Adrenal gland (tissue), 5 donors: ENCODE data around the gene EHD1.

Experiments used
- POLR2A ChIP-seq, 2 donors: fragments of 450-650 bp; IDR thresholded peaks; one replicate each; pipeline ENCODE4 v1.6.1; 2017; ENCODE audit warnings: antibody characterized with exemption in 2 of 2, mild to moderate bottlenecking in 2 of 2, moderate library complexity in 1 of 2
- TF ChIP-seq, protein P1 (sequence below), 6 experiments: fragments of 450-650 bp in 4 of 6; fragments of 200-600 bp in 2 of 6; sonication (generic) in 1 of 6; IDR thresholded peaks; 1 replicate in 5 of 6; 2 replicates in 1 of 6; pipeline versions ENCODE4 v1.5.1 to v1.8.0; 2016 to 2021; ENCODE audit warnings: antibody characterized with exemption in 6 of 6, mild to moderate bottlenecking in 2 of 6, moderate library complexity in 1 of 6
- donor health status: DM: no; HTN: no; CAD: no.

DNA sequence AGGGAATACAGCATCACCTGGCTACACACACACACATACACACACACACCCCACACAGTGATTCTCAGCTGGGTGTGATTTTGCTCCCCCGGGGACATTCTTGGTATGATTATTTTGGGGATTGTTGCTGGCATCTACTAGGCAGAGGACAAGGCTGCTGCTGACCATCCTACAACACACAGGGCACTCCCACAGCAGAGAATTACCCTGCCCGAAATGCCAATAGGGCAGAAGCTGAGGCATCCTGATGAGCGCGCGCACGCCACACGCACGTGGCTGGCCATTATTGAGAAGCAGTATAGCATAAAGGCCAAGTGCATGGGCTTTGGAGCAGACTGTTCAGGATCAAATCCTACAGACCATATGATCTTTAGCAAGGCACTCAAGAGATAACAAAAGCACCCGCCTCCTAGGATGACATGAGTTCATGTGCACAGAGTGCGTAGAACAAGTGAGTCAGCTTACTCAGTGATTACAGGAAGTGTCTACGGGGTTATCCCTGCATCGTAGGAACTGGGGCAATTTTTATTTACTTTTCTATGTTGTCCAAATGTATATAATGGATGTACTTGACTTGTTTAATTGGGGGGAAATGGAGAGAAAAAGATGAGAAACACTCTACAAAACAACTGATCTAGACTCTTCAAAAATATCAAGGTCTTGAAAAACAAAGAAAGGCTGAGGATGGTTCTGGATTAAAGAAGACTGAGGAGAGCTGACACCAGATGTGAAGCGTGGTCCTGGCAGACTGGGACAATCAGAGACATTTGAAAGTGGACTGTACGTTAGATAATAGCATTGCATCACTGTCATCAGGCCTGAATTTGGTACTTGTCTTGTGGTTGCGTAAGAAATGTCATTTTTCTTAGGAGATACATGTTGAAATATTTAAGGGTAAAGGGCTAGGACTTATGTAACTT is 7.2 kb upstream of the EHD1 start:
- TF ChIP-seq POLR2A (IDR thresholded peaks at IDR 0.05): no peak
- TF ChIP-seq, protein P1, sequence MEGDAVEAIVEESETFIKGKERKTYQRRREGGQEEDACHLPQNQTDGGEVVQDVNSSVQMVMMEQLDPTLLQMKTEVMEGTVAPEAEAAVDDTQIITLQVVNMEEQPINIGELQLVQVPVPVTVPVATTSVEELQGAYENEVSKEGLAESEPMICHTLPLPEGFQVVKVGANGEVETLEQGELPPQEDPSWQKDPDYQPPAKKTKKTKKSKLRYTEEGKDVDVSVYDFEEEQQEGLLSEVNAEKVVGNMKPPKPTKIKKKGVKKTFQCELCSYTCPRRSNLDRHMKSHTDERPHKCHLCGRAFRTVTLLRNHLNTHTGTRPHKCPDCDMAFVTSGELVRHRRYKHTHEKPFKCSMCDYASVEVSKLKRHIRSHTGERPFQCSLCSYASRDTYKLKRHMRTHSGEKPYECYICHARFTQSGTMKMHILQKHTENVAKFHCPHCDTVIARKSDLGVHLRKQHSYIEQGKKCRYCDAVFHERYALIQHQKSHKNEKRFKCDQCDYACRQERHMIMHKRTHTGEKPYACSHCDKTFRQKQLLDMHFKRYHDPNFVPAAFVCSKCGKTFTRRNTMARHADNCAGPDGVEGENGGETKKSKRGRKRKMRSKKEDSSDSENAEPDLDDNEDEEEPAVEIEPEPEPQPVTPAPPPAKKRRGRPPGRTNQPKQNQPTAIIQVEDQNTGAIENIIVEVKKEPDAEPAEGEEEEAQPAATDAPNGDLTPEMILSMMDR (IDR thresholded peaks at IDR 0.05): no peak
